GM19395 (cell line): ENCODE data around the gene ERCC1.

Experiments
- ATAC-seq: cut with Tn5 transposase; IDR thresholded peaks from one replicate; pipeline ENCODE4 v1.9.1; 2021; ENCODE audit warnings: mild to moderate bottlenecking, moderate library complexity; ENCODE audit not compliant: unreplicated experiment

The ERCC1 gene

DNA sequence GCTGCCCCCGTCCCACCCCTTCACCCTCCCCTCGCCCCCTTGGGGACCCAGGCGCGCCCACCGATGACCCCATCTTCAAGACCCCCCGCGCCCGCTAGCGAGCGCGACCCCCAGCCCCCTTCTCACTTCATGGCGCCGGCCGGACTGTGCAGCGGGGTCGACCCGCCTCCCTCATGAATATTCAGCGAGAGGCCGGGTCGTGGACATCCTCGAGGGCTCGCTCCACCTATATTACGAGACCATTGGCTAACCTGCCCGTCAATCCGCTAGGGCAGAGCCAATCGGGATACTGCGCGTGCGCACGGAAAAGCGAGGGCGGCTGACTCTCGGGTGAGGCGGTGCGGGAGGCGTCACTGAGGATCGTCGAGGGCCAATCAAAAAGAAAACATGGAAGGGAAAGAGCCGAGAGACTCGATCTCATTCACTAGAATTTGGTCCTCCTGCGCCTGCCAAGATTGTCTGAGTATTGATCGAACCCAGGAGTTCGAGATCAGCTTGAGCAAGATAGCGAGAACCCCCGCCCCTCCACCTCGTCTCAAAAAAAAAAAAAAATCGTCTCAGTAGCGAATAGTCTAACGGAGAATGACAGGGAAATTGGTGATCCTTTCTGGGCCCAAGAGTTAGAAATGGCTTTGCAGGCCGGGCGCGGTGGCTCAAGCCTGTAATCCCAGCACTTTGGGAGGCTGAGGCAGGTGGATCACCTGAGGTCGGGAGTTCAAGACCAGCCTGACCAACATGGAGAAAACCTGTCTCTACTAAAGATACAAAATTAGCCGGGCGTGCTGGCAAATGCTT, 53.1 kb downstream of the ERCC1 start, which contains the start of gene ERCC2:
ERCC2 (minus strand) TSS at position 164 of the 795 bp plus-strand sequence; CDS start at position 131, 33 bp downstream.
- ATAC-seq, result peak; percentile 94

- no peak for ATAC-seq
These were observed 54.9 kb downstream of the ERCC1 start for GRCh38 chr19:45368737-45369340.

GRCh38 chr19:45368127-45368526, 55.6 kb downstream of the ERCC1 start:
- no peak for ATAC-seq

DNA sequence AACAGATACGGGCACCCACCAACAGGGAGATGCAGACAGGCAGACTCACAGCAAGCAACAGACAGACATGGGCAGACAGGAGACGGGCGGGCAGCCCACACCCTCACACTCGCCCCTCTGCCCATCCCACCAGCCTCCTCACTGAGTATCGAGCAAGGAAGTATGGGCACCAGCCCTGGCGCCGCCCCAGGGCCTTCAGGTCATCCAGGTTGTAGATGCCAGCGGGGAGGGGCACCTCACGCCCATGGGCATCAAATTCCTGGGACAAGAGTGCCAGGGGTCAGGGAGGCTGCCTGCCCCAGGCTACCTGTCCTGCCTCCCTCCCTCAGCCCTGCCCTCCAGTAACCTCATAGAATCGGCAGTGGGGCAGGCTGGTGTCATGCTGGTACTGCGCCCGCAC, 59.0 kb downstream of the ERCC1 start:
- ATAC-seq, result no peak

GRCh38 chr19:45363861-45364459, 59.8 kb downstream of the ERCC1 start:
- no peak for ATAC-seq

GRCh38 chr19:45362291-45362690, 61.4 kb downstream of the ERCC1 start:
- ATAC-seq, result no peak

DNA sequence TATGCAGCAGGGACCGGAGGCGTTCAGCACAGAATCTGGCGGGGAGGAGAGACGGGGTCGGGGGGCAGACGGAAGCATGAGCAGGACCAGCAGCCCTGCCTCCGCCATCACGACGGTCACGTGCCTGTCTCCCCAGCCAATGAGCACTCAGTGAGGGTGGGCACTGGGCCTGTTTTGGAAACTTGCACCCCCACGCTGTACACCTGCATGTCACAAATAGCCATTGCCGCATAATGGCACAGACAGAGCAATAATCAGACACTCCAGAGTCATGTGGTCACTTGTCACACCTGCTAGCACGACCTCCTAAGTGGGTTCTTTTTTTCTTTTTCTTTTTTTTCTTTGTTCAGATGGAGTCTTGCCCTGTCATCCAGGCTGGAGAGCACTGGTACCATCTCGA, 62.1 kb downstream of the ERCC1 start:
- no peak for ATAC-seq

DNA sequence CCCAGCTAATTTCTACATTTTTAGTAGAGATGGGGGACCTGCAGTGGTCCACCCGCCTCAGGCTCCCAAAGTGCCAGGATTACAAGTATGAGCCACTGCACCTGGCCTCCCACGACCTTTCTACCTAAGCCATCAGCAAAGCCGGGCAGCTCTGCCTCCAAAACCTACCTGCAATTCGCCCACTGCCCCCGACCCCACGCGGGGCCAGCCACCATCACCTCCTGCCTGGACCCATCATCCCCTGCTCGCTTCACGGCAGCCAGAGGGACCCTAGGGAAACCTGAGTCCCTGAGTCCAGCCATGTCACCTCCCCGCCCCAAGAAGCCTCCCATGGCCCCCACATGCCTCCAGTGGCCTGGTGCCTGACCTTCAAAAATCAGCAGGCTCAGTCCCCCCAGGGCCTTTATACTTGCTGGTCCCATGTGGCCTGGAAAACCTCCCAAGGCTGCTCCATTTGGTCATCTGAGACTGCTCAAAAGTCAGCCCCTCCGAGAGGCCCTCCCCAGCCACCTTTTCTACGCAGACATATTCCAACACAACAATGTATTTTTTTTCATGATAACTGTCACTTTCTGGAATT, 65.4 kb downstream of the ERCC1 start:
- no peak for ATAC-seq

DNA sequence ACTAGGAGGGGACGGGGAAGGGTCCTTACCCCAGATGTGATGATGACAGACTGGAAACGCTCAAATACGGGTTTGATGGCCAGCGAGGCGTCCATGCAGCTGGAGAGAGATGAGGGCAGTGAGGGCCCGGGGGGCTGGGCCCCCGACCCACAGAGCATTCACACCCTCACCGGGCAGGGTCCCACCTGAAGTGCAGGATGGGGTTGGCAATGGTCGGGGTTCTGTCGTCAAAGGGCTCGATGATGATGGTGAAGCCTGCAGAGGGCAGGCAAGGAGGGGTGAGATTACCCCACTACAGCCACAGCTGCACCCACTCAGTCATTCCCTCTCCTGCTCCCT, 66.3 kb downstream of the ERCC1 start:
- no peak for ATAC-seq
